GM23338 (cell line): ENCODE measurements around the gene TMEM87B. TPM values are rescaled to one million over a fixed set of nuclear protein-coding genes. Genes with fewer than 3 reads are reported as not detected.

ENCODE experiments used
- ATAC-seq: fragments of 200-7000 bp; cut with Tn5 transposase; 3 replicates; pipeline ENCODE4 v1.9.1; 2020
- DNase-seq: peaks from one replicate; pipeline ENCODE4 v3.0.0-alpha.2; 2015; ENCODE audit warnings: low spot score
- H2AFZ ChIP-seq: fragments of 200-600 bp; sonication (generic); 2 replicates; pipeline ENCODE4 v1.8.0; 2016; ENCODE audit warnings: antibody characterized with exemption, mild to moderate bottlenecking, moderate library complexity
- H3F3A ChIP-seq: fragments of 200-600 bp; sonication (generic); replicated peaks from 2 replicates; pipeline ENCODE4 v1.8.0; 2017; ENCODE audit warnings: antibody characterized with exemption, mixed run types, low read depth
- H3K27ac ChIP-seq: fragments of 200-600 bp; sonication (generic); 2 replicates; pipeline ENCODE4 v1.6.1; 2016; ENCODE audit warnings: low read depth
- H3K27me3 ChIP-seq: fragments of 200-600 bp; sonication (generic); 2 replicates; pipeline ENCODE4 v1.8.0; 2016; ENCODE audit warnings: mild to moderate bottlenecking, mixed run types, moderate library complexity; ENCODE audit not compliant: insufficient read depth
- H3K36me3 ChIP-seq: fragments of 200-600 bp; sonication (generic); 2 replicates; pipeline ENCODE4 v1.8.0; 2016; ENCODE audit warnings: mild to moderate bottlenecking; ENCODE audit not compliant: insufficient read depth
- H3K4me1 ChIP-seq: fragments of 200-600 bp; sonication (generic); 2 replicates; pipeline ENCODE4 v1.8.0; 2016; ENCODE audit warnings: mild to moderate bottlenecking, moderate library complexity; ENCODE audit not compliant: insufficient read depth
- H3K4me2 ChIP-seq: fragments of 200-600 bp; sonication (generic); 2 replicates; pipeline ENCODE4 v1.7.1; 2017; ENCODE audit warnings: mixed run types
- H3K4me3 ChIP-seq: fragments of 200-600 bp; sonication (generic); 2 replicates; pipeline ENCODE4 v1.6.1; 2016; ENCODE audit warnings: mixed run types
- H3K79me2 ChIP-seq: fragments of 200-600 bp; sonication (generic); replicated peaks from 2 replicates; pipeline ENCODE4 v1.8.0; 2017; ENCODE audit warnings: mild to moderate bottlenecking; ENCODE audit not compliant: insufficient read depth
- H3K9me2 ChIP-seq: fragments of 200-600 bp; sonication (generic); 2 replicates; pipeline ENCODE4 v1.8.0; 2017; ENCODE audit not compliant: insufficient read depth
- H4K20me1 ChIP-seq: fragments of 200-600 bp; sonication (generic); replicated peaks from 2 replicates; pipeline ENCODE4 v1.8.0; 2017; ENCODE audit warnings: mild to moderate bottlenecking; ENCODE audit not compliant: insufficient read depth
- H3K27ac Mint-ChIP-seq: 2 replicates; pipeline ENCODE4 v1.8.0; 2020; ENCODE audit warnings: inconsistent platforms, mild to moderate bottlenecking, moderate library complexity, mixed read lengths
- H3K27me3 Mint-ChIP-seq: 3 replicates; pipeline ENCODE4 v1.8.0; 2022; ENCODE audit warnings: low read depth, mild to moderate bottlenecking, moderate library complexity, mixed read lengths, inconsistent platforms; ENCODE audit not compliant: insufficient read depth, poor library complexity
- H3K36me3 Mint-ChIP-seq: 3 replicates; pipeline ENCODE4 v1.8.0; 2021; ENCODE audit warnings: low read depth, mild to moderate bottlenecking, inconsistent platforms, moderate library complexity, mixed read lengths
- H3K4me1 Mint-ChIP-seq: 3 replicates; pipeline ENCODE4 v1.8.0; 2020; ENCODE audit warnings: mild to moderate bottlenecking, inconsistent platforms, mixed read lengths
- H3K4me3 Mint-ChIP-seq: 3 replicates; pipeline ENCODE4 v1.8.0; 2021; ENCODE audit warnings: moderate library complexity, mild to moderate bottlenecking, inconsistent platforms, mixed read lengths
- H3K9me3 Mint-ChIP-seq: 3 replicates; pipeline ENCODE4 v1.8.0; 2020; ENCODE audit warnings: moderate library complexity, mild to moderate bottlenecking, inconsistent platforms, mixed read lengths
- CREB1 ChIP-seq: fragments of 250-450 bp; sonication (Bioruptor Pico); IDR thresholded peaks from 2 replicates; pipeline ENCODE4 v1.5.0; 2020; ENCODE audit warnings: low read depth, mild to moderate bottlenecking, moderate library complexity
- EZH2 ChIP-seq: fragments of 200-600 bp; sonication (generic); IDR thresholded peaks from one replicate; pipeline ENCODE4 v1.8.0; 2017; ENCODE audit warnings: antibody characterized with exemption, mild to moderate bottlenecking, low read depth; ENCODE audit not compliant: unreplicated experiment
- EZH2phosphoT487 ChIP-seq: fragments of 200-600 bp; sonication (generic); IDR thresholded peaks from one replicate; pipeline ENCODE4 v1.8.1; 2018; ENCODE audit warnings: antibody characterized with exemption; ENCODE audit not compliant: unreplicated experiment
- JUNB ChIP-seq: IDR thresholded peaks from one replicate; pipeline ENCODE4 v1.6.1; 2016; ENCODE audit warnings: antibody characterized with exemption; ENCODE audit not compliant: unreplicated experiment
- NANOG ChIP-seq: IDR thresholded peaks from 2 replicates; pipeline ENCODE4 v1.6.1; 2016; ENCODE audit warnings: antibody characterized with exemption, borderline replicate concordance
- POLR2AphosphoS5 ChIP-seq: IDR thresholded peaks from 2 replicates; pipeline ENCODE4 v1.6.1; 2016; ENCODE audit warnings: antibody characterized with exemption, low read depth
- STAT1 ChIP-seq: IDR thresholded peaks from one replicate; pipeline ENCODE4 v1.6.1; 2016; ENCODE audit warnings: antibody characterized with exemption; ENCODE audit not compliant: unreplicated experiment
- ZNF114 ChIP-seq: fragments of 250-450 bp; sonication (Bioruptor Pico); IDR thresholded peaks from 2 replicates; pipeline ENCODE4 v1.5.0; 2020; ENCODE audit warnings: mild to moderate bottlenecking, moderate library complexity
- ZNF331 ChIP-seq: fragments of 250-450 bp; sonication (Bioruptor Pico); IDR thresholded peaks from 2 replicates; pipeline ENCODE4 v1.5.0; 2020; ENCODE audit warnings: low read depth, mild to moderate bottlenecking, moderate library complexity
- polyA plus RNA-seq: library from polyadenylated mRNA; unstranded; fragments of >200 nt; fragmentation: Nextera tagmentation; extraction: Ambion mirVana; gene quantifications from 2 replicates; pipeline ENCODE4 v1.2.1, GENCODE V29; 2016
- total RNA-seq: library from RNA; depleted of rRNA; stranded (reverse); fragments of >200 nt; shearing (Covaris generic); gene quantifications from 2 replicates; pipeline ENCODE4 v1.2.3, GENCODE V29; 2014
- TF ChIP-seq, protein P1 (sequence below), 2 experiments: fragments of 200-600 bp in 1 of 2; sonication (generic) in 1 of 2; conservative IDR thresholded peaks; 2 replicates each; pipeline versions ENCODE4 v1.5.1 to v1.6.1; 2016 to 2017; ENCODE audit warnings: antibody characterized with exemption in 2 of 2, low read depth in 2 of 2, mild to moderate bottlenecking in 2 of 2, moderate library complexity in 1 of 2
- TF ChIP-seq, protein P2 (sequence below): IDR thresholded peaks from one replicate; pipeline ENCODE4 v1.6.1; 2018; ENCODE audit warnings: antibody characterized with exemption; ENCODE audit not compliant: unreplicated experiment
- TF ChIP-seq, protein P3 (sequence below): fragments of 250-450 bp; sonication (Bioruptor Pico); IDR thresholded peaks from 2 replicates; pipeline ENCODE4 v1.5.0; 2020; ENCODE audit warnings: mild to moderate bottlenecking, moderate library complexity
- TF ChIP-seq, protein P4 (sequence below): IDR thresholded peaks from 2 replicates; pipeline ENCODE4 v1.6.1; 2016; ENCODE audit warnings: antibody characterized with exemption

Gene TMEM87B
- total and polyA plus RNA-seq, 2 experiments from 2014 or later, result 7.0 to 15.4 TPM

DNA sequence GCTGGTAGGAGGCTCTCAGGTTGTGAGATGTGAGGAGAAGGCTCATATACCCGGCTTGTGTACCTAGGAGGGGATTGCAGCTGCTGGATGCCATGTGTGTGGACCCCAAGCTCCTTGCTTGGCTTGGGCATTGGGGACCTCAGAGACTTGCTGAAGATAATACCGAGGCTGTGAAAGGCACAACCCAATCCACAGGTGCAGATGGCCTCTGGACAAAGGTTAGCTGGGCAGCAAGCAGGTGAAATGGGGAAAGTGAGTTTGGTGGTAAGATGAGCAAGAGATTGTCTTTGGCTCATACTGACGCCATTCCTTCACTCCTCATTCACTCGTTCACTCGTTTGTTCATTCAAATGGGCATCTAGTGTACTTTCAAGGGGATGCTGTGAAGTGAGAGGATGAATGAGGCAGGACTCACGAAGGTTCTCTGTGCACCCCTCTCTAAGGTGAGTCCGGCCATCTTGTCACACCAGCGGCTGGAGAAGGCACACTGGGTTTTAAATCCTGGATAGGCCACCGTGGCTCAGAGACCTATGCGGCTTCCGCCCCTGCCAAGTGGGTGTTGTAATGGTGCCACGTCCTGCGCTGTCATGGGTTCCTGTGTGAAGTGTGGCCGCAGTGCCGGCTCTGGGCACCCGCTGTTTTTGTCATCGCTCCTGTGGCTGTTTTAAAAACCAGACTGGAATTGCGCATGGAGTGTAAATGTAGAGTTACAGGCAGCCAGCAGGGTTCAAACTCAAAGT is 96.8 kb downstream of the TMEM87B start:
- Histone ChIP-seq H4K20me1 (no peaks in the 10 kb centered on the region), H3K4me2 (no peak overlapping the region), H3K36me3 (no peaks in the 10 kb centered on the region), H3K27me3 (no peaks in the 10 kb centered on the region), H2AFZ (no peak overlapping the region), H3K4me3 (no peak overlapping the region), H3K9me2 (0 out of 2 replicates have a peak, but pooled peaks cover 3% of the 10 kb centered on the region), H3K4me1 (no peaks in the 10 kb centered on the region), H3K27ac (no peak overlapping the region), H3K79me2 (no peaks in the 10 kb centered on the region), H3F3A (no peaks in the 10 kb centered on the region)
- H3K36me3 Mint-ChIP-seq, result no peaks in the 10 kb centered on the region
- H3K27me3 Mint-ChIP-seq, result peaks cover 5% of the 10 kb centered on the region
- peaks cover 22% of the 10 kb centered on the region for H3K4me1 Mint-ChIP-seq
- no peaks in the 10 kb centered on the region for H3K9me3 Mint-ChIP-seq
- TF ChIP-seq NANOG, result no peak
- TF ChIP-seq ZNF114 (CRISPR knock-in tag), result no peak
- TF ChIP-seq ZNF331 (CRISPR knock-in tag), result no peak
- TF ChIP-seq EZH2, result no peak
- no peak for TF ChIP-seq POLR2AphosphoS5
- no peak for TF ChIP-seq JUNB
- no peak for TF ChIP-seq STAT1
- TF ChIP-seq EZH2phosphoT487, result no peak
- TF ChIP-seq, protein P1, sequence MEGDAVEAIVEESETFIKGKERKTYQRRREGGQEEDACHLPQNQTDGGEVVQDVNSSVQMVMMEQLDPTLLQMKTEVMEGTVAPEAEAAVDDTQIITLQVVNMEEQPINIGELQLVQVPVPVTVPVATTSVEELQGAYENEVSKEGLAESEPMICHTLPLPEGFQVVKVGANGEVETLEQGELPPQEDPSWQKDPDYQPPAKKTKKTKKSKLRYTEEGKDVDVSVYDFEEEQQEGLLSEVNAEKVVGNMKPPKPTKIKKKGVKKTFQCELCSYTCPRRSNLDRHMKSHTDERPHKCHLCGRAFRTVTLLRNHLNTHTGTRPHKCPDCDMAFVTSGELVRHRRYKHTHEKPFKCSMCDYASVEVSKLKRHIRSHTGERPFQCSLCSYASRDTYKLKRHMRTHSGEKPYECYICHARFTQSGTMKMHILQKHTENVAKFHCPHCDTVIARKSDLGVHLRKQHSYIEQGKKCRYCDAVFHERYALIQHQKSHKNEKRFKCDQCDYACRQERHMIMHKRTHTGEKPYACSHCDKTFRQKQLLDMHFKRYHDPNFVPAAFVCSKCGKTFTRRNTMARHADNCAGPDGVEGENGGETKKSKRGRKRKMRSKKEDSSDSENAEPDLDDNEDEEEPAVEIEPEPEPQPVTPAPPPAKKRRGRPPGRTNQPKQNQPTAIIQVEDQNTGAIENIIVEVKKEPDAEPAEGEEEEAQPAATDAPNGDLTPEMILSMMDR (conservative IDR thresholded peaks at IDR 0.05; ENCODE audit: low read depth in 2 of 2), result no peak
- TF ChIP-seq, protein P2, sequence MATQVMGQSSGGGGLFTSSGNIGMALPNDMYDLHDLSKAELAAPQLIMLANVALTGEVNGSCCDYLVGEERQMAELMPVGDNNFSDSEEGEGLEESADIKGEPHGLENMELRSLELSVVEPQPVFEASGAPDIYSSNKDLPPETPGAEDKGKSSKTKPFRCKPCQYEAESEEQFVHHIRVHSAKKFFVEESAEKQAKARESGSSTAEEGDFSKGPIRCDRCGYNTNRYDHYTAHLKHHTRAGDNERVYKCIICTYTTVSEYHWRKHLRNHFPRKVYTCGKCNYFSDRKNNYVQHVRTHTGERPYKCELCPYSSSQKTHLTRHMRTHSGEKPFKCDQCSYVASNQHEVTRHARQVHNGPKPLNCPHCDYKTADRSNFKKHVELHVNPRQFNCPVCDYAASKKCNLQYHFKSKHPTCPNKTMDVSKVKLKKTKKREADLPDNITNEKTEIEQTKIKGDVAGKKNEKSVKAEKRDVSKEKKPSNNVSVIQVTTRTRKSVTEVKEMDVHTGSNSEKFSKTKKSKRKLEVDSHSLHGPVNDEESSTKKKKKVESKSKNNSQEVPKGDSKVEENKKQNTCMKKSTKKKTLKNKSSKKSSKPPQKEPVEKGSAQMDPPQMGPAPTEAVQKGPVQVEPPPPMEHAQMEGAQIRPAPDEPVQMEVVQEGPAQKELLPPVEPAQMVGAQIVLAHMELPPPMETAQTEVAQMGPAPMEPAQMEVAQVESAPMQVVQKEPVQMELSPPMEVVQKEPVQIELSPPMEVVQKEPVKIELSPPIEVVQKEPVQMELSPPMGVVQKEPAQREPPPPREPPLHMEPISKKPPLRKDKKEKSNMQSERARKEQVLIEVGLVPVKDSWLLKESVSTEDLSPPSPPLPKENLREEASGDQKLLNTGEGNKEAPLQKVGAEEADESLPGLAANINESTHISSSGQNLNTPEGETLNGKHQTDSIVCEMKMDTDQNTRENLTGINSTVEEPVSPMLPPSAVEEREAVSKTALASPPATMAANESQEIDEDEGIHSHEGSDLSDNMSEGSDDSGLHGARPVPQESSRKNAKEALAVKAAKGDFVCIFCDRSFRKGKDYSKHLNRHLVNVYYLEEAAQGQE, result no peak
- no peak for TF ChIP-seq CREB1
- TF ChIP-seq, protein P3, sequence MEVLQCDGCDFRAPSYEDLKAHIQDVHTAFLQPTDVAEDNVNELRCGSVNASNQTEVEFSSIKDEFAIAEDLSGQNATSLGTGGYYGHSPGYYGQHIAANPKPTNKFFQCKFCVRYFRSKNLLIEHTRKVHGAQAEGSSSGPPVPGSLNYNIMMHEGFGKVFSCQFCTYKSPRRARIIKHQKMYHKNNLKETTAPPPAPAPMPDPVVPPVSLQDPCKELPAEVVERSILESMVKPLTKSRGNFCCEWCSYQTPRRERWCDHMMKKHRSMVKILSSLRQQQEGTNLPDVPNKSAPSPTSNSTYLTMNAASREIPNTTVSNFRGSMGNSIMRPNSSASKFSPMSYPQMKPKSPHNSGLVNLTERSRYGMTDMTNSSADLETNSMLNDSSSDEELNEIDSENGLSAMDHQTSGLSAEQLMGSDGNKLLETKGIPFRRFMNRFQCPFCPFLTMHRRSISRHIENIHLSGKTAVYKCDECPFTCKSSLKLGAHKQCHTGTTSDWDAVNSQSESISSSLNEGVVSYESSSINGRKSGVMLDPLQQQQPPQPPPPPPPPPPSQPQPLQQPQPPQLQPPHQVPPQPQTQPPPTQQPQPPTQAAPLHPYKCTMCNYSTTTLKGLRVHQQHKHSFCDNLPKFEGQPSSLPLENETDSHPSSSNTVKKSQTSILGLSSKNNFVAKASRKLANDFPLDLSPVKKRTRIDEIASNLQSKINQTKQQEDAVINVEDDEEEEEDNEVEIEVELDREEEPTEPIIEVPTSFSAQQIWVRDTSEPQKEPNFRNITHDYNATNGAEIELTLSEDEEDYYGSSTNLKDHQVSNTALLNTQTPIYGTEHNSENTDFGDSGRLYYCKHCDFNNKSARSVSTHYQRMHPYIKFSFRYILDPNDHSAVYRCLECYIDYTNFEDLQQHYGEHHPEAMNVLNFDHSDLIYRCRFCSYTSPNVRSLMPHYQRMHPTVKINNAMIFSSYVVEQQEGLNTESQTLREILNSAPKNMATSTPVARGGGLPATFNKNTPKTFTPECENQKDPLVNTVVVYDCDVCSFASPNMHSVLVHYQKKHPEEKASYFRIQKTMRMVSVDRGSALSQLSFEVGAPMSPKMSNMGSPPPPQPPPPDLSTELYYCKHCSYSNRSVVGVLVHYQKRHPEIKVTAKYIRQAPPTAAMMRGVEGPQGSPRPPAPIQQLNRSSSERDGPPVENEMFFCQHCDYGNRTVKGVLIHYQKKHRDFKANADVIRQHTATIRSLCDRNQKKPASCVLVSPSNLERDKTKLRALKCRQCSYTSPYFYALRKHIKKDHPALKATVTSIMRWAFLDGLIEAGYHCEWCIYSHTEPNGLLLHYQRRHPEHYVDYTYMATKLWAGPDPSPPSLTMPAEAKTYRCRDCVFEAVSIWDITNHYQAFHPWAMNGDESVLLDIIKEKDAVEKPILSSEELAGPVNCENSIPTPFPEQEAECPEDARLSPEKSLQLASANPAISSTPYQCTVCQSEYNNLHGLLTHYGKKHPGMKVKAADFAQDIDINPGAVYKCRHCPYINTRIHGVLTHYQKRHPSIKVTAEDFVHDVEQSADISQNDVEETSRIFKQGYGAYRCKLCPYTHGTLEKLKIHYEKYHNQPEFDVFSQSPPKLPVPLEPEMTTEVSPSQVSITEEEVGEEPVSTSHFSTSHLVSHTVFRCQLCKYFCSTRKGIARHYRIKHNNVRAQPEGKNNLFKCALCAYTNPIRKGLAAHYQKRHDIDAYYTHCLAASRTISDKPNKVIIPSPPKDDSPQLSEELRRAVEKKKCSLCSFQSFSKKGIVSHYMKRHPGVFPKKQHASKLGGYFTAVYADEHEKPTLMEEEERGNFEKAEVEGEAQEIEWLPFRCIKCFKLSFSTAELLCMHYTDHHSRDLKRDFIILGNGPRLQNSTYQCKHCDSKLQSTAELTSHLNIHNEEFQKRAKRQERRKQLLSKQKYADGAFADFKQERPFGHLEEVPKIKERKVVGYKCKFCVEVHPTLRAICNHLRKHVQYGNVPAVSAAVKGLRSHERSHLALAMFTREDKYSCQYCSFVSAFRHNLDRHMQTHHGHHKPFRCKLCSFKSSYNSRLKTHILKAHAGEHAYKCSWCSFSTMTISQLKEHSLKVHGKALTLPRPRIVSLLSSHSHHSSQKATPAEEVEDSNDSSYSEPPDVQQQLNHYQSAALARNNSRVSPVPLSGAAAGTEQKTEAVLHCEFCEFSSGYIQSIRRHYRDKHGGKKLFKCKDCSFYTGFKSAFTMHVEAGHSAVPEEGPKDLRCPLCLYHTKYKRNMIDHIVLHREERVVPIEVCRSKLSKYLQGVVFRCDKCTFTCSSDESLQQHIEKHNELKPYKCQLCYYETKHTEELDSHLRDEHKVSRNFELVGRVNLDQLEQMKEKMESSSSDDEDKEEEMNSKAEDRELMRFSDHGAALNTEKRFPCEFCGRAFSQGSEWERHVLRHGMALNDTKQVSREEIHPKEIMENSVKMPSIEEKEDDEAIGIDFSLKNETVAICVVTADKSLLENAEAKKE (CRISPR knock-in tag), result no peak
- TF ChIP-seq, protein P4, sequence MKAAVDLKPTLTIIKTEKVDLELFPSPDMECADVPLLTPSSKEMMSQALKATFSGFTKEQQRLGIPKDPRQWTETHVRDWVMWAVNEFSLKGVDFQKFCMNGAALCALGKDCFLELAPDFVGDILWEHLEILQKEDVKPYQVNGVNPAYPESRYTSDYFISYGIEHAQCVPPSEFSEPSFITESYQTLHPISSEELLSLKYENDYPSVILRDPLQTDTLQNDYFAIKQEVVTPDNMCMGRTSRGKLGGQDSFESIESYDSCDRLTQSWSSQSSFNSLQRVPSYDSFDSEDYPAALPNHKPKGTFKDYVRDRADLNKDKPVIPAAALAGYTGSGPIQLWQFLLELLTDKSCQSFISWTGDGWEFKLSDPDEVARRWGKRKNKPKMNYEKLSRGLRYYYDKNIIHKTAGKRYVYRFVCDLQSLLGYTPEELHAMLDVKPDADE, result no peak
- no peak overlapping the region for H3K4me3 Mint-ChIP-seq
- DNase-seq (no peak), ATAC-seq (no peak)
- H3K27ac Mint-ChIP-seq, result no peak overlapping the region
